T-helper 2 cell (primary cell): ENCODE results near the gene HIPK2.
"Not testable (repeated sequence)": the region's sequence is repeated elsewhere in the genome, so short reads cannot be mapped to it uniquely, and the experiment has no call there.

Experiments used
- DNase-seq, 5 experiments: peaks; one replicate each; pipeline versions ENCODE4 v3.0.0 to v3.0.0-alpha.2; 2012 to 2022

Gene HIPK2

GRCh38 chr7:139692723-139693122 is 85.1 kb downstream of the HIPK2 start:
- DNase-seq, result no peak

GRCh38 chr7:139691253-139691781 is 86.5 kb downstream of the HIPK2 start:
- no peak for DNase-seq

- DNase-seq, result no peak
These were observed 89.7 kb downstream of the HIPK2 start for GRCh38 chr7:139687980-139688632.

GRCh38 chr7:139687211-139687954 is 90.4 kb downstream of the HIPK2 start:
- no peak for DNase-seq

GRCh38 chr7:139683137-139683921 is 94.5 kb downstream of the HIPK2 start:
- peak in 1 of 5 experiments; percentile 26 for DNase-seq

- peak in 2 of 5 experiments; percentile 18 to 86 for DNase-seq
These were observed 95.4 kb downstream of the HIPK2 start for GRCh38 chr7:139682136-139683013.

GRCh38 chr7:139681812-139682135 is 96.0 kb downstream of the HIPK2 start:
- no peak for DNase-seq

- DNase-seq, result peak in 1 of 5 experiments; percentile 39
These were observed 96.4 kb downstream of the HIPK2 start for GRCh38 chr7:139681463-139681755.

- DNase-seq, result peak in 3 of 5 experiments; percentile 12 to 90 (median 49)
These were observed 96.9 kb downstream of the HIPK2 start for GRCh38 chr7:139680676-139681462.

- no peak for DNase-seq
These were observed 97.8 kb downstream of the HIPK2 start for GRCh38 chr7:139679731-139680594.

GRCh38 chr7:139676390-139676789 is 101.4 kb downstream of the HIPK2 start:
- no peak for DNase-seq

GRCh38 chr7:139675127-139676125 is 102.4 kb downstream of the HIPK2 start:
- peak in 1 of 5 experiments; percentile 20 for DNase-seq

- no peak for DNase-seq
These were observed 103.1 kb downstream of the HIPK2 start for GRCh38 chr7:139674752-139675126.

GRCh38 chr7:139674341-139674740 is 103.5 kb downstream of the HIPK2 start:
- no peak for DNase-seq

- DNase-seq, result no peak
These were observed 104.0 kb downstream of the HIPK2 start for GRCh38 chr7:139673762-139674161.

GRCh38 chr7:139673230-139673629 is 104.6 kb downstream of the HIPK2 start:
- DNase-seq, result peak in 1 of 5 experiments; percentile 30

GRCh38 chr7:139671967-139672366 is 105.8 kb downstream of the HIPK2 start:
- DNase-seq, result no peak

- DNase-seq, result not testable (repeated sequence)
These were observed 107.1 kb downstream of the HIPK2 start for GRCh38 chr7:139670662-139671061.
